HepG2 (cell line): ENCODE data around the gene ZMIZ1. TPM values are rescaled to one million over a fixed set of nuclear protein-coding genes. Genes with fewer than 3 reads are reported as not detected.

Experiments
- ATAC-seq: fragments of 200-7000 bp; cut with Tn5 transposase; 3 replicates; pipeline ENCODE4 v1.9.1; 2020; ENCODE audit warnings: mild to moderate bottlenecking, moderate library complexity
- BruUV-seq: library from RNA; stranded (reverse); fragments of 400-500 nt; replicated peaks from 2 replicates; lab custom pipeline; 2021; lab: Mats Ljungman, UMichigan
- CTCF ChIA-PET: fragments of 300-600 bp; formaldehyde crosslinking; extraction: SDS; loops from one replicate; lab custom pipeline; 2021; ENCODE audit warnings: low total read pairs, inconsistent platforms, low intra/inter-chr PET ratio; lab: Yijun Ruan, JAX
- POLR2A ChIA-PET: fragments of 350-600 bp; sonication (Branson Sonifier 250); formaldehyde crosslinking; loops from one replicate; lab custom pipeline; 2020; ENCODE audit warnings: antibody characterized with exemption, inconsistent platforms; lab: Yijun Ruan, JAX
- DNase-seq: peaks from one replicate; pipeline ENCODE4 v3.0.0-alpha.2; 2015; ENCODE audit warnings: low spot score
- FAIRE-seq: peaks from 3 replicates; lab custom pipeline; 2011; peaks lifted over from hg19 to GRCh38; lab: Jason Lieb, UNC
- H2AFZ ChIP-seq: one replicate; pipeline ENCODE4 v1.6.1; 2011; ENCODE audit warnings: low read length, inconsistent platforms
- H3K27ac ChIP-seq: fragments of 300-600 bp; 3 replicates; pipeline ENCODE4 v1.8.0; 2011; ENCODE audit warnings: mixed run types, mild to moderate bottlenecking, mixed read lengths, low read length, inconsistent platforms; ENCODE audit not compliant: insufficient read depth; ENCODE audit errors: extremely low read length
- H3K27me3 ChIP-seq, 2 experiments: fragments of 200-600 bp in 1 of 2; 2 replicates in 1 of 2; 3 replicates in 1 of 2; pipeline versions ENCODE4 v1.6.0 to v1.8.0; 2011; ENCODE audit warnings: low read length in 2 of 2, mild to moderate bottlenecking in 2 of 2, moderate library complexity in 2 of 2, inconsistent platforms in 1 of 2; ENCODE audit not compliant: insufficient read depth in 2 of 2, control insufficient read depth in 1 of 2
- H3K36me3 ChIP-seq, 2 experiments: fragments of 200-600 bp in 1 of 2; replicated peaks in 1 of 2; 2 replicates in 1 of 2; 3 replicates in 1 of 2; pipeline versions ENCODE4 v1.5.1 to v1.8.0; 2011; ENCODE audit warnings: low read length in 2 of 2, inconsistent platforms in 1 of 2; ENCODE audit not compliant: insufficient read depth in 2 of 2, control insufficient read depth in 1 of 2
- H3K4me1 ChIP-seq: 2 replicates; pipeline ENCODE4 v1.5.1; 2012; ENCODE audit warnings: low read length, inconsistent platforms; ENCODE audit not compliant: insufficient read depth
- H3K4me2 ChIP-seq: 2 replicates; pipeline ENCODE4 v1.6.0; 2011; ENCODE audit warnings: low read depth, low read length, inconsistent platforms
- H3K4me3 ChIP-seq, 3 experiments: fragments of 200-600 bp in 1 of 3; sonication (generic), shearing (Covaris generic) in 1 of 3; replicated peaks in 1 of 3; 2 replicates each; pipeline ENCODE4 v1.5.1; 2011 to 2016; ENCODE audit warnings: low read length in 3 of 3, inconsistent platforms in 2 of 3, low read depth in 2 of 3, mild to moderate bottlenecking in 2 of 3, control low read depth in 1 of 3, mixed read lengths in 1 of 3; ENCODE audit not compliant: insufficient read depth in 1 of 3
- H3K79me2 ChIP-seq: one replicate; pipeline ENCODE4 v1.6.1; 2011; ENCODE audit warnings: low read length, inconsistent platforms; ENCODE audit not compliant: insufficient read depth
- H3K9ac ChIP-seq: 2 replicates; pipeline ENCODE4 v1.6.0; 2011; ENCODE audit warnings: mild to moderate bottlenecking, low read depth, low read length, inconsistent platforms; ENCODE audit not compliant: insufficient read depth
- H3K9me3 ChIP-seq: 2 replicates; pipeline ENCODE4 v1.5.1; 2012; ENCODE audit warnings: mild to moderate bottlenecking, low read length
- H4K20me1 ChIP-seq: 2 replicates; pipeline ENCODE4 v1.6.0; 2011; ENCODE audit warnings: inconsistent platforms, mild to moderate bottlenecking, low read length, moderate library complexity; ENCODE audit not compliant: insufficient read depth
- ARNT2 ChIP-seq: sonication (generic); formaldehyde crosslinking; IDR thresholded peaks from 2 replicates; pipeline ENCODE4 v1.8.0; 2022; ENCODE audit warnings: mild to moderate bottlenecking, low read depth, missing genetic modification reagents, moderate library complexity
- KLF16 ChIP-seq, 2 experiments: sonication (generic) in 1 of 2; formaldehyde crosslinking in 1 of 2; IDR thresholded peaks; 2 replicates each; pipeline versions ENCODE4 v1.6.1 to v1.8.0; 2016 to 2023; ENCODE audit warnings: missing genetic modification reagents in 2 of 2, missing compliant biosample characterization in 1 of 2
- TAF1 ChIP-seq: sonication (generic); formaldehyde crosslinking; IDR thresholded peaks from 2 replicates; pipeline ENCODE4 v1.4.0; 2020; ENCODE audit warnings: missing genetic modification reagents
- THAP7 ChIP-seq: sonication (generic); formaldehyde crosslinking; IDR thresholded peaks from 2 replicates; pipeline ENCODE4 v1.8.1; 2023; ENCODE audit warnings: mild to moderate bottlenecking, missing genetic modification reagents
- ZBTB8A ChIP-seq: sonication (generic); formaldehyde crosslinking; IDR thresholded peaks from 2 replicates; pipeline ENCODE4 v1.4.0; 2020; ENCODE audit warnings: mild to moderate bottlenecking, low read depth, missing genetic modification reagents, borderline replicate concordance
- ZNF143 ChIP-seq: sonication (generic); formaldehyde crosslinking; IDR thresholded peaks from 2 replicates; pipeline ENCODE4 v1.4.0; 2020; ENCODE audit warnings: missing genetic modification reagents
- ZNF281 ChIP-seq: sonication (generic); formaldehyde crosslinking; IDR thresholded peaks from 2 replicates; pipeline ENCODE4 v1.4.0; 2020; ENCODE audit warnings: missing genetic modification reagents, borderline replicate concordance
- ZNF335 ChIP-seq: sonication (generic); formaldehyde crosslinking; IDR thresholded peaks from 2 replicates; pipeline ENCODE4 v1.4.0; 2020; ENCODE audit warnings: missing genetic modification reagents
- ZNF33B ChIP-seq: sonication (generic); formaldehyde crosslinking; IDR thresholded peaks from 2 replicates; pipeline ENCODE4 v1.5.1; 2020; ENCODE audit warnings: mild to moderate bottlenecking, missing genetic modification reagents
- ZNF792 ChIP-seq: IDR thresholded peaks from 2 replicates; pipeline ENCODE4 v1.6.1; 2016
- WGBS: methylation state at CpG from one replicate; pipeline ENCODE4 v1.1.6; 2017; ENCODE audit warnings: low lambda C conversion rate; 5-methylcytosine and 5-hydroxymethylcytosine counted together
- in situ Hi-C: cut with HindIII; loops from 2 replicates; pipeline ENCODE4 v1.10.0; 2017; ENCODE audit warnings: low pct_unique_long_range_greater_than_20kb; ENCODE audit not compliant: extremely low pct_ligation_motif_present
- intact Hi-C: fragments of 100-400 bp; cut with micrococcal nuclease; formaldehyde crosslinking; loops from one replicate; pipeline ENCODE4 v1.10.0; 2022; ENCODE audit not compliant: unreplicated experiment
- polyA plus RNA-seq, 8 experiments: library from polyadenylated mRNA; depleted of rRNA in 3 of 8; stranded (reverse) in 7 of 8; unstranded in 1 of 8; fragments of >200 nt; fragmentation: Illumina TruSeq in 4 of 8; extraction: Trizol in 4 of 8; gene quantifications; 2 replicates each; pipeline versions ENCODE4 v1.2.1 to v1.2.3, GENCODE V29; 2011 to 2016; ENCODE audit warnings: low read depth in 4 of 8, missing spikeins in 1 of 8, mixed read lengths in 1 of 8; ENCODE audit not compliant: insufficient read depth in 1 of 8
- total RNA-seq, 5 experiments: library from RNA; depleted of rRNA; stranded (reverse); fragments of >200 nt; fragmentation: Illumina TruSeq; extraction: Trizol; gene quantifications; 2 replicates each; pipeline ENCODE4 v1.2.3, GENCODE V29; 2016; ENCODE audit warnings: low read depth in 1 of 5

Gene ZMIZ1
- total and polyA plus RNA-seq, 2 of the 13 experiments (the other 11 are each of a cell fraction or from before 2014, with no cell fraction given), result 5.3 to 10.2 TPM

- no peak for FAIRE-seq
- Histone ChIP-seq H3K36me3 (no peaks in the 10 kb centered on the region), H3K27me3 (peaks cover 1 to 6% of the 10 kb centered on the region in 2 experiments; a peak in 2 of 5 replicates), H3K4me2 (no peak overlapping the region), H3K9me3 (no peaks in the 10 kb centered on the region), H3K4me1 (peaks cover 18% of the 10 kb centered on the region), H2AFZ (no peak overlapping the region), H3K4me3 (no peak overlapping the region), H3K9ac (no peak overlapping the region), H3K79me2 (no peaks in the 10 kb centered on the region), H3K27ac (no peak overlapping the region), H4K20me1 (no peaks in the 10 kb centered on the region)
- in situ Hi-C loops (no loop called here), intact Hi-C loops (no loop called here)
- BruUV-seq, result no TSS peak
- no peak for DNase-seq
- TF ChIP-seq ZNF281 (CRISPR knock-in tag) (no peak), KLF16 (CRISPR knock-in tag; IDR thresholded peaks at IDR 0.05) (no peak), ZNF33B (CRISPR knock-in tag) (no peak), ZNF792 (CRISPR knock-in tag) (no peak), TAF1 (no peak), THAP7 (no peak), ZNF143 (CRISPR knock-in tag) (no peak), ARNT2 (CRISPR knock-in tag) (no peak), ZBTB8A (CRISPR knock-in tag) (no peak), ZNF335 (CRISPR knock-in tag) (no peak)
- ChIA-PET POLR2A (no interaction called here), CTCF (no interaction called here)
- ATAC-seq, result no peak
- WGBS, result 94% methylated on average over 1 of the region's 1 CpG
Observed at GRCh38 chr10:79038104-79038840, 30.5 kb upstream of the ZMIZ1 start.
